B cell (primary cell): ENCODE measurements around the gene FANCC. TPM values are rescaled to one million over a fixed set of nuclear protein-coding genes. Genes with fewer than 3 reads are reported as not detected.

Experiments
- ATAC-seq: fragments of 200-7000 bp; cut with Tn5 transposase; one replicate; pipeline ENCODE4 v1.10.0; 2021; ENCODE audit warnings: low read depth, mild to moderate bottlenecking, moderate number of reproducible peaks, moderate library complexity
- CTCF ChIA-PET: fragments of 350-600 bp; sonication (Branson Sonifier 250); formaldehyde crosslinking; loops from one replicate; lab custom pipeline; 2021; ENCODE audit warnings: antibody characterized with exemption, inconsistent platforms; lab: Charles Lee
- POLR2A ChIA-PET: fragments of 350-600 bp; sonication (Branson Sonifier 250); formaldehyde crosslinking; loops from one replicate; lab custom pipeline; 2021; ENCODE audit warnings: antibody characterized with exemption; lab: Charles Lee
- DNase-seq: peaks from one replicate; pipeline ENCODE4 v3.0.0; 2013
- H2AFZ ChIP-seq: 2 replicates; pipeline ENCODE4 v1.6.1; 2012; ENCODE audit warnings: mild to moderate bottlenecking, low read depth, low read length; ENCODE audit not compliant: insufficient read depth, poor library complexity, severe bottlenecking
- H3K27ac ChIP-seq, 2 donors: 1 replicate in 1 of 2; 2 replicates in 1 of 2; pipeline ENCODE4 v1.5.1; 2012 to 2013; ENCODE audit warnings: low read length in 2 of 2, mild to moderate bottlenecking in 2 of 2, moderate library complexity in 1 of 2
- H3K27me3 ChIP-seq, 4 experiments: fragments of 200-600 bp in 1 of 4; sonication (generic) in 1 of 4; replicated peaks in 1 of 4; 1 replicate in 2 of 4; 2 replicates in 2 of 4; pipeline versions ENCODE4 v1.6.1 to v1.7.0; 2013 to 2016; ENCODE audit warnings: low read length in 3 of 4, mild to moderate bottlenecking in 2 of 4, mixed read lengths in 1 of 4, moderate library complexity in 1 of 4; ENCODE audit not compliant: insufficient read depth in 4 of 4, control insufficient read depth in 3 of 4; ENCODE audit errors: control extremely low read depth in 1 of 4
- H3K36me3 ChIP-seq, 2 experiments: replicated peaks in 1 of 2; 1 replicate in 1 of 2; 2 replicates in 1 of 2; pipeline versions ENCODE4 v1.6.1 to v1.7.1; 2013; ENCODE audit warnings: low read length in 1 of 2; ENCODE audit not compliant: insufficient read depth in 2 of 2, control insufficient read depth in 1 of 2; ENCODE audit errors: control extremely low read depth in 1 of 2, extremely low read depth in 1 of 2
- H3K4me1 ChIP-seq, 2 donors: fragments of 200-600 bp in 1 of 2; sonication (generic) in 1 of 2; 1 replicate in 1 of 2; 2 replicates in 1 of 2; pipeline versions ENCODE4 v1.5.1 to v1.6.1; 2013 to 2017; ENCODE audit warnings: low read length in 2 of 2; ENCODE audit not compliant: control insufficient read depth in 2 of 2, insufficient read depth in 2 of 2
- H3K4me2 ChIP-seq: replicated peaks from 2 replicates; pipeline ENCODE3; 2012; ENCODE audit warnings: mild to moderate bottlenecking, low read depth, low read length; ENCODE audit not compliant: poor library complexity, severe bottlenecking
- H3K4me3 ChIP-seq, 5 experiments: fragments of 200-600 bp in 1 of 5; sonication (generic) in 1 of 5; 1 replicate in 3 of 5; 2 replicates in 2 of 5; pipeline versions ENCODE4 v1.5.1 to v1.7.0; 2011 to 2016; ENCODE audit warnings: low read length in 4 of 5, mild to moderate bottlenecking in 4 of 5, low read depth in 2 of 5, control low read depth in 1 of 5, moderate library complexity in 1 of 5; ENCODE audit not compliant: insufficient read depth in 1 of 5; ENCODE audit errors: control extremely low read depth in 1 of 5, extremely low read depth in 1 of 5
- H3K79me2 ChIP-seq: fragments of 200-600 bp; sonication (generic); one replicate; pipeline ENCODE4 v1.6.0; 2016; ENCODE audit warnings: low read length; ENCODE audit not compliant: control insufficient read depth, insufficient read depth
- H3K9ac ChIP-seq: fragments of 200-600 bp; sonication (generic); 2 replicates; pipeline ENCODE4 v1.6.1; 2017; ENCODE audit warnings: mild to moderate bottlenecking, low read length, moderate library complexity
- H3K9me3 ChIP-seq, 3 donors: one replicate each; pipeline versions ENCODE4 v1.6.1 to v1.7.1; 2013; ENCODE audit warnings: low read length in 2 of 3; ENCODE audit not compliant: control insufficient read depth in 2 of 3, insufficient read depth in 1 of 3; ENCODE audit errors: control extremely low read depth in 1 of 3
- H4K20me1 ChIP-seq: 2 replicates; pipeline ENCODE4 v1.6.0; 2012; ENCODE audit warnings: mild to moderate bottlenecking, low read length; ENCODE audit not compliant: insufficient read depth, control insufficient read depth, poor library complexity, severe bottlenecking
- H3K27ac Mint-ChIP-seq: one replicate; pipeline ENCODE4 v1.8.0; 2021; ENCODE audit warnings: mixed read lengths
- H3K27me3 Mint-ChIP-seq: one replicate; pipeline ENCODE4 v1.8.0; 2021; ENCODE audit warnings: mixed read lengths
- H3K4me1 Mint-ChIP-seq: one replicate; pipeline ENCODE4 v1.8.0; 2021; ENCODE audit warnings: mixed read lengths
- H3K4me3 Mint-ChIP-seq: one replicate; pipeline ENCODE4 v1.8.0; 2021; ENCODE audit warnings: mixed read lengths
- H3K9me3 Mint-ChIP-seq: one replicate; pipeline ENCODE4 v1.8.0; 2022; ENCODE audit warnings: mixed read lengths; ENCODE audit not compliant: insufficient read depth
- CTCF ChIP-seq: fragments of 200-600 bp; IDR thresholded peaks from one replicate; pipeline ENCODE4 v1.8.0; 2022; ENCODE audit warnings: antibody characterized with exemption, mild to moderate bottlenecking
- EZH2 ChIP-seq: IDR thresholded peaks from 2 replicates; pipeline ENCODE4 v1.6.1; 2012; ENCODE audit warnings: borderline replicate concordance, low read depth, mild to moderate bottlenecking, moderate library complexity, low read length; ENCODE audit not compliant: insufficient read depth, poor library complexity, severe bottlenecking
- WGBS: methylation state at CpG from one replicate; pipeline ENCODE4 v1.1.5; 2013; ENCODE audit warnings: missing lambda C conversion rate; ENCODE audit not compliant: insufficient coverage; 5-methylcytosine and 5-hydroxymethylcytosine counted together
- intact Hi-C: fragments of 100-400 bp; cut with micrococcal nuclease; formaldehyde crosslinking; loops from one replicate; pipeline ENCODE4 v1.10.0; 2022
- polyA plus RNA-seq: library from polyadenylated mRNA; depleted of rRNA; stranded (reverse); fragments of >200 nt; gene quantifications from 2 replicates; pipeline ENCODE4 v1.2.3, GENCODE V29; 2012
- total RNA-seq, 2 donors: library from RNA; stranded (reverse); fragments of 120-200 nt in 1 of 2; gene quantifications; 1 replicate in 1 of 2; 2 replicates in 1 of 2; pipeline versions ENCODE4 v1.2.3 to v1.2.4, GENCODE V29; 2013 to 2022

Gene FANCC
- total and polyA plus RNA-seq, 2 donors (not counting 1 experiment from before 2014, with no cell fraction given), result 1.8 to 11.1 TPM

- no peak overlapping the region for H3K4me3 ChIP-seq
- H3K4me2 ChIP-seq, result peak overlapping the region; percentile 22
- intact Hi-C loops, result no loop called here
- WGBS, result 7% methylated on average over 95 of the region's 95 CpGs
- CTCF ChIA-PET, result no interaction called here
- Mint-ChIP-seq H3K4me1 (peaks cover 4% of the 10 kb centered on the region), H3K9me3 (no peaks in the 10 kb centered on the region), H3K27ac (no peak overlapping the region), H3K27me3 (peaks cover 31% of the 10 kb centered on the region), H3K4me3 (no peak overlapping the region)
- H3K9ac ChIP-seq, result no peak overlapping the region
- peaks cover 0 to 19% (median 2%) of the 10 kb centered on the region in 4 experiments for H3K27me3 ChIP-seq
- H2AFZ ChIP-seq, result no peak overlapping the region
- TF ChIP-seq CTCF (no peak), EZH2 (no peak)
- no peak overlapping the region for H3K27ac ChIP-seq
- DNase-seq (no peak), ATAC-seq (no peak)
- H3K4me1 ChIP-seq, result peaks cover 0 to 4% of the 10 kb centered on the region in 2 donors
- H4K20me1 ChIP-seq, result no peaks in the 10 kb centered on the region
- peaks cover 0 to 15% (median 0%) of the 10 kb centered on the region in 3 donors for H3K9me3 ChIP-seq
- POLR2A ChIA-PET, result no interaction called here
- H3K36me3 ChIP-seq, result no peaks in the 10 kb centered on the region
- H3K79me2 ChIP-seq, result no peaks in the 10 kb centered on the region
Observed at GRCh38 chr9:95349091-95350038, 31.9 kb upstream of the FANCC start.

DNA sequence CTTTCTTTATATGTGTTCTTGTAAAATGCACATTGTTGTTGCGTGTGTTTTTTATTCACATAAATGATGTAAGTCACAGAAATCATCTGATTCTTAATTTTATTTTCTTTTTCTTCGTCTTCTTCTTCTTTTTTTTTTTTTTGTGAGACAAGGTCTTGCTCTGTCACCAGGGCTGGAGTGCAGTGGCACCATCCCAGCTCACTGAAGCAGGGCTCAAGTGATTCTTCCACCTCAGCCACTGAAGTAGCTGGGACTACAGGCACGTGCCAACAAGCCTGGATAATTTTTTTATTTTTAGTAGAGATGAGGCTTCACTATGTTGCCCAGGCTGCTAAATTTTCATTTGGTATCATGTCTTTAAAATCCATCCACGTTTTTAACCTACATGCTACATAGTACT lies 28.5 kb upstream of the FANCC start:
- no peaks in the 10 kb centered on the region for H3K9me3 Mint-ChIP-seq
- CTCF ChIA-PET, result no interaction called here
- no peak overlapping the region for H3K27ac Mint-ChIP-seq
- no peak overlapping the region for H3K4me3 Mint-ChIP-seq
- no peak overlapping the region for H3K4me2 ChIP-seq
- peaks cover 24% of the 10 kb centered on the region for H3K27me3 Mint-ChIP-seq
- peaks cover 0 to 19% (median 2%) of the 10 kb centered on the region in 4 experiments for H3K27me3 ChIP-seq
- TF ChIP-seq EZH2, result no peak
- TF ChIP-seq CTCF, result no peak
- DNase-seq (no peak), ATAC-seq (no peak)
- no peak overlapping the region for H2AFZ ChIP-seq
- H3K79me2 ChIP-seq, result no peaks in the 10 kb centered on the region
- H3K4me1 Mint-ChIP-seq, result peaks cover 4% of the 10 kb centered on the region
- POLR2A ChIA-PET, result no interaction called here
- intact Hi-C loops, result no loop called here
- H4K20me1 ChIP-seq, result no peaks in the 10 kb centered on the region
- peaks cover 0 to 11% (median 0%) of the 10 kb centered on the region in 3 donors for H3K9me3 ChIP-seq
- peaks cover 0 to 4% of the 10 kb centered on the region in 2 donors for H3K4me1 ChIP-seq
- no peaks in the 10 kb centered on the region for H3K36me3 ChIP-seq
- WGBS, result 79% methylated on average over 2 of the region's 4 CpGs
- H3K9ac ChIP-seq, result no peak overlapping the region
- no peak overlapping the region for H3K27ac ChIP-seq
- no peak overlapping the region for H3K4me3 ChIP-seq
